Measurements from ENCODE around the gene NCOA3.

Gene NCOA3

DNA sequence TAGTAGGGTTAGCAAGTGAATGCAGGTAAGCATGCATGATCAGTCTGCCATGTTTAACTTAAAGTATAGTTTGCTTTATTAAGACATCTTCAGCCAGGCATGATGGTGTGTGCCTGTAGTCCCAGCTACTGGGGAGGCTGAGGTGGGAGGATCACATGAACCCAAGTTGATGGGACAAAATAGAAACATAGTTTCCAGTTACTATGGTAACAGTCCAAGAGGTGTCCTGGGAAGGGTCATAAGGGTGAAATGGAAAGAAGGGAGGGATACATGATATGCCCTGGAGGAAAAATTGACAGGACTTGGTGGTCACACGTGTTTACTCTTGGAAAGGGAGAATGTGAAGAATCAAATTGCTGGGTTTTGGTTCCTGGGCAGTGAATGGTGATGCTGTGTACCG lies 143.9 kb downstream of the NCOA3 start:
- Histone ChIP-seq H4K8ac (ENCODE audit: low read depth, low read length) (no peak overlapping the region), H3K27me3 (ENCODE audit: insufficient read depth, low read length, poor library complexity) (no peaks in the 10 kb centered on the region), H3K18ac (ENCODE audit: low read length) (no peak overlapping the region), H3K56ac (ENCODE audit: low read length) (no peak overlapping the region), H3K23ac (ENCODE audit: low read length) (no peak overlapping the region), H3K79me2 (ENCODE audit: control insufficient read depth, insufficient read depth, low read length) (no peaks in the 10 kb centered on the region), H2BK15ac (replicated peaks; ENCODE audit: low read depth) (no peak overlapping the region), H3K4me3 (ENCODE audit: low read length) (no peak overlapping the region), H2AK5ac (ENCODE audit: low read length) (no peak overlapping the region), H2BK5ac (ENCODE audit: low read length) (no peak overlapping the region), H3K4ac (ENCODE audit: low read depth, low read length) (no peak overlapping the region), H3K79me1 (ENCODE audit: low read length) (no peaks in the 10 kb centered on the region), H4K5ac (ENCODE audit: low read length) (no peak overlapping the region), H3K4me1 (ENCODE audit: control insufficient read depth, low read depth, low read length) (no peaks in the 10 kb centered on the region), H3K27ac (ENCODE audit: low read depth, low read length) (no peak overlapping the region), H3K36me3 (ENCODE audit: control insufficient read depth, insufficient read depth, low read length) (peaks cover 3% of the 10 kb centered on the region), H3K9ac (ENCODE audit: low read length) (no peak overlapping the region), H3K4me2 (ENCODE audit: low read length) (no peak overlapping the region), H2BK120ac (ENCODE audit: low read depth, low read length) (no peak overlapping the region)
- WGBS (ENCODE audit: extremely low coverage, insufficient coverage, low lambda C conversion rate), result no CpG with 5 or more reads among the region's 2 CpGs
- DNase-seq, result no peak

DNA sequence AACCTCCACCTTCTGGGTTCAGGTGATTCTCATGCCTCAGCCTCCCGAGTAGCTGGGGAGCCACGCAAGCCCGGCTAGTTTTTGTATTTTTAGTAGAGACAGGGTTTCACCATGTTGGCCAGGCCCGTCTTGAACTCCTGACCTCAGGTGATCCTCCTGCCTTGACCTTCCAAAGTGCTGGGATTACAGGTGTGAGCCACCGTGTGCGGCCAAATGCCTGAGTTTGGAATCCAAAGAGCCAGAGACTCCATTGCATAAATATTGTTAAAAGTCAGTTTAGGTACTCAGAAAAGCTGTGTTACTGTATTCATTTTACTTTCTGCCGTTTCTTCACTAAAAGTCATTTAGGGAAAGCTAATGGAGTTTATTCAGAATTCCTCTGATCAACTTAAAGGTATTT lies 146.3 kb downstream of the NCOA3 start:
- Histone ChIP-seq H4K5ac (ENCODE audit: low read length) (no peak overlapping the region), H3K56ac (ENCODE audit: low read length) (no peak overlapping the region), H2BK5ac (ENCODE audit: low read length) (no peak overlapping the region), H3K36me3 (ENCODE audit: control insufficient read depth, insufficient read depth, low read length) (peaks cover 4% of the 10 kb centered on the region), H3K27ac (ENCODE audit: low read depth, low read length) (no peak overlapping the region), H3K79me1 (ENCODE audit: low read length) (no peaks in the 10 kb centered on the region), H3K27me3 (ENCODE audit: insufficient read depth, low read length, poor library complexity) (no peaks in the 10 kb centered on the region), H2BK15ac (replicated peaks; ENCODE audit: low read depth) (no peak overlapping the region), H3K4me2 (ENCODE audit: low read length) (no peak overlapping the region), H3K9ac (ENCODE audit: low read length) (no peak overlapping the region), H2AK5ac (ENCODE audit: low read length) (no peak overlapping the region), H4K8ac (ENCODE audit: low read depth, low read length) (no peak overlapping the region), H3K18ac (ENCODE audit: low read length) (no peak overlapping the region), H2BK120ac (ENCODE audit: low read depth, low read length) (no peak overlapping the region), H3K4me1 (ENCODE audit: control insufficient read depth, low read depth, low read length) (no peaks in the 10 kb centered on the region), H3K23ac (ENCODE audit: low read length) (no peak overlapping the region), H3K4ac (ENCODE audit: low read depth, low read length) (no peak overlapping the region), H3K79me2 (ENCODE audit: control insufficient read depth, insufficient read depth, low read length) (no peaks in the 10 kb centered on the region), H3K4me3 (ENCODE audit: low read length) (no peak overlapping the region)
- WGBS (ENCODE audit: extremely low coverage, insufficient coverage, low lambda C conversion rate), result no CpG with 5 or more reads among the region's 7 CpGs
- DNase-seq, result no peak

- Histone ChIP-seq H3K4me2 (ENCODE audit: low read length) (no peak overlapping the region), H2BK5ac (ENCODE audit: low read length) (no peak overlapping the region), H2BK120ac (ENCODE audit: low read depth, low read length) (no peak overlapping the region), H3K27me3 (ENCODE audit: insufficient read depth, low read length, poor library complexity) (no peaks in the 10 kb centered on the region), H3K9ac (ENCODE audit: low read length) (no peak overlapping the region), H4K5ac (ENCODE audit: low read length) (no peak overlapping the region), H3K18ac (ENCODE audit: low read length) (no peak overlapping the region), H3K27ac (ENCODE audit: low read depth, low read length) (no peak overlapping the region), H4K8ac (ENCODE audit: low read depth, low read length) (no peak overlapping the region), H3K4ac (ENCODE audit: low read depth, low read length) (no peak overlapping the region), H3K36me3 (ENCODE audit: control insufficient read depth, insufficient read depth, low read length) (peaks cover 4% of the 10 kb centered on the region), H3K79me2 (ENCODE audit: control insufficient read depth, insufficient read depth, low read length) (no peaks in the 10 kb centered on the region), H2BK15ac (replicated peaks; ENCODE audit: low read depth) (no peak overlapping the region), H3K4me1 (ENCODE audit: control insufficient read depth, low read depth, low read length) (no peaks in the 10 kb centered on the region), H2AK5ac (ENCODE audit: low read length) (no peak overlapping the region), H3K23ac (ENCODE audit: low read length) (no peak overlapping the region), H3K56ac (ENCODE audit: low read length) (no peak overlapping the region), H3K4me3 (ENCODE audit: low read length) (no peak overlapping the region), H3K79me1 (ENCODE audit: low read length) (no peaks in the 10 kb centered on the region)
- no peak for DNase-seq
- no CpG with 5 or more reads among the region's 6 CpGs for WGBS (ENCODE audit: extremely low coverage, insufficient coverage, low lambda C conversion rate)
These were observed 147.3 kb downstream of the NCOA3 start for GRCh38 chr20:47648943-47649342.

- Histone ChIP-seq H4K8ac (ENCODE audit: low read depth, low read length) (no peak overlapping the region), H3K27me3 (ENCODE audit: insufficient read depth, low read length, poor library complexity) (no peaks in the 10 kb centered on the region), H3K4ac (ENCODE audit: low read depth, low read length) (no peak overlapping the region), H2BK15ac (replicated peaks; ENCODE audit: low read depth) (no peak overlapping the region), H3K56ac (ENCODE audit: low read length) (no peak overlapping the region), H3K79me1 (ENCODE audit: low read length) (no peaks in the 10 kb centered on the region), H2AK5ac (ENCODE audit: low read length) (no peak overlapping the region), H2BK120ac (ENCODE audit: low read depth, low read length) (no peak overlapping the region), H3K36me3 (ENCODE audit: control insufficient read depth, insufficient read depth, low read length) (peaks cover 3% of the 10 kb centered on the region), H3K4me1 (ENCODE audit: control insufficient read depth, low read depth, low read length) (no peaks in the 10 kb centered on the region), H3K9ac (ENCODE audit: low read length) (no peak overlapping the region), H3K79me2 (ENCODE audit: control insufficient read depth, insufficient read depth, low read length) (no peaks in the 10 kb centered on the region), H2BK5ac (ENCODE audit: low read length) (no peak overlapping the region), H3K4me2 (ENCODE audit: low read length) (no peak overlapping the region), H4K5ac (ENCODE audit: low read length) (no peak overlapping the region), H3K4me3 (ENCODE audit: low read length) (no peak overlapping the region), H3K18ac (ENCODE audit: low read length) (no peak overlapping the region), H3K27ac (ENCODE audit: low read depth, low read length) (no peak overlapping the region), H3K23ac (ENCODE audit: low read length) (no peak overlapping the region)
- no peak for DNase-seq
- WGBS (ENCODE audit: extremely low coverage, insufficient coverage, low lambda C conversion rate), result no CpG with 5 or more reads among the region's 3 CpGs
These were observed 150.6 kb downstream of the NCOA3 start for GRCh38 chr20:47652301-47652700.

DNA sequence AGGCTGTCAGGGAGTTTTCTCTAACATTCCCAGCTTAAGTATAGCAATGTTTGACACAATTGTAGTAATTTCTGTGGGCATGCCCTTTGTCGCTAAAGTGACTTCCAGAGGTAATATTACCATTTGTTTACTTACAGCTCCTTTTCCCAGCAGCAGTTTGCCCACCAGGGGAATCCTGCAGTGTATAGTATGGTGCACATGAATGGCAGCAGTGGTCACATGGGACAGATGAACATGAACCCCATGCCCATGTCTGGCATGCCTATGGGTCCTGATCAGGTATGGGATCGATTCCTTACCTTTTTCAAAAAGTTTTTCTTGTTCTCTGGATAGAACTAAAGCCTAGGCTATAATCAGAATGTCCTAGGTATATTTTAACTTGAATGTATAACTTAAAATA lies 151.1 kb downstream of the NCOA3 start:
- Histone ChIP-seq H3K9ac (ENCODE audit: low read length) (no peak overlapping the region), H3K4me3 (ENCODE audit: low read length) (no peak overlapping the region), H4K5ac (ENCODE audit: low read length) (no peak overlapping the region), H3K4ac (ENCODE audit: low read depth, low read length) (no peak overlapping the region), H4K8ac (ENCODE audit: low read depth, low read length) (no peak overlapping the region), H2BK120ac (ENCODE audit: low read depth, low read length) (no peak overlapping the region), H2BK5ac (ENCODE audit: low read length) (no peak overlapping the region), H3K23ac (ENCODE audit: low read length) (no peak overlapping the region), H3K4me1 (ENCODE audit: control insufficient read depth, low read depth, low read length) (no peaks in the 10 kb centered on the region), H3K27me3 (ENCODE audit: insufficient read depth, low read length, poor library complexity) (no peaks in the 10 kb centered on the region), H3K4me2 (ENCODE audit: low read length) (no peak overlapping the region), H3K18ac (ENCODE audit: low read length) (no peak overlapping the region), H3K36me3 (ENCODE audit: control insufficient read depth, insufficient read depth, low read length) (peaks cover 3% of the 10 kb centered on the region), H3K79me1 (ENCODE audit: low read length) (no peaks in the 10 kb centered on the region), H3K79me2 (ENCODE audit: control insufficient read depth, insufficient read depth, low read length) (no peaks in the 10 kb centered on the region), H3K27ac (ENCODE audit: low read depth, low read length) (no peak overlapping the region), H2BK15ac (replicated peaks; ENCODE audit: low read depth) (no peak overlapping the region), H3K56ac (ENCODE audit: low read length) (no peak overlapping the region), H2AK5ac (ENCODE audit: low read length) (no peak overlapping the region)
- WGBS (ENCODE audit: extremely low coverage, insufficient coverage, low lambda C conversion rate), result no CpG with 5 or more reads among the region's 2 CpGs
- DNase-seq, result no peak

DNA sequence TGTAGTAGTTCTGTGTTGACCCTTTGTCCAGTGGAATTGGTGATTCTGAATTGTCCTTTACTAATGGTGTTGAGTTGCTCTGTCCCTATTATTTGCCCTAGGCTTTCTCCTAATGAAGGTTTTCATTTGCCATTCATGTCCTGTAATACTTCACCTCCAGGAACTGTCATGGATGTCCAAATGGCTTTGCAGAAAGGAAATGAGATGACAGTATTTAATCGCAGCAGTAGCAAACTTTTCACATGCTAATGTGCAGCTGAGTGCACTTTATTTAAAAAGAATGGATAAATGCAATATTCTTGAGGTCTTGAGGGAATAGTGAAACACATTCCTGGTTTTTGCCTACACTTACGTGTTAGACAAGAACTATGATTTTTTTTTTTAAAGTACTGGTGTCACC lies 152.2 kb downstream of the NCOA3 start:
- Histone ChIP-seq H3K4me2 (ENCODE audit: low read length) (no peak overlapping the region), H3K4me3 (ENCODE audit: low read length) (no peak overlapping the region), H3K27ac (ENCODE audit: low read depth, low read length) (no peak overlapping the region), H3K18ac (ENCODE audit: low read length) (no peak overlapping the region), H3K27me3 (ENCODE audit: insufficient read depth, low read length, poor library complexity) (no peaks in the 10 kb centered on the region), H2BK120ac (ENCODE audit: low read depth, low read length) (no peak overlapping the region), H2AK5ac (ENCODE audit: low read length) (no peak overlapping the region), H4K5ac (ENCODE audit: low read length) (no peak overlapping the region), H3K4ac (ENCODE audit: low read depth, low read length) (no peak overlapping the region), H3K79me2 (ENCODE audit: control insufficient read depth, insufficient read depth, low read length) (no peaks in the 10 kb centered on the region), H2BK15ac (replicated peaks; ENCODE audit: low read depth) (no peak overlapping the region), H2BK5ac (ENCODE audit: low read length) (no peak overlapping the region), H3K4me1 (ENCODE audit: control insufficient read depth, low read depth, low read length) (no peaks in the 10 kb centered on the region), H3K79me1 (ENCODE audit: low read length) (no peaks in the 10 kb centered on the region), H3K9ac (ENCODE audit: low read length) (no peak overlapping the region), H3K56ac (ENCODE audit: low read length) (no peak overlapping the region), H3K36me3 (ENCODE audit: control insufficient read depth, insufficient read depth, low read length) (peaks cover 3% of the 10 kb centered on the region), H3K23ac (ENCODE audit: low read length) (no peak overlapping the region), H4K8ac (ENCODE audit: low read depth, low read length) (no peak overlapping the region)
- WGBS (ENCODE audit: extremely low coverage, insufficient coverage, low lambda C conversion rate), result no CpG with 5 or more reads among the region's 2 CpGs
- DNase-seq, result no peak

Measured in mesendoderm (in vitro differentiated cells).